Uterus (tissue), 2 donors: Measurements from ENCODE around the gene GAS1.

Source experiments
- CTCF ChIP-seq, 4 experiments: fragments of 200-600 bp in 2 of 4; fragments of 450-650 bp in 2 of 4; sonication (generic) in 2 of 4; IDR thresholded peaks; one replicate each; pipeline ENCODE4 v1.5.1; 2016 to 2019; ENCODE audit warnings: antibody characterized with exemption in 4 of 4, mild to moderate bottlenecking in 2 of 4, moderate library complexity in 1 of 4
- POLR2A ChIP-seq, 2 donors: fragments of 450-650 bp; IDR thresholded peaks; one replicate each; pipeline ENCODE4 v1.6.1; 2016; ENCODE audit warnings: antibody characterized with exemption in 2 of 2, mild to moderate bottlenecking in 1 of 2, moderate library complexity in 1 of 2

- TF ChIP-seq CTCF (IDR thresholded peaks at IDR 0.05) = no peak
- no peak for TF ChIP-seq POLR2A (IDR thresholded peaks at IDR 0.05)
These were observed 21.2 kb downstream of the GAS1 start for GRCh38 chr9:86926145-86926544.
